Activated CD8-positive, alpha-beta memory T cell treated with anti-CD3 and anti-CD28 coated beads, Interleukin-2, amount 50 U/mL, for 24 hours (primary cell): ENCODE results near the gene ZFP3.
"Not testable (repeated sequence)": the region's sequence is repeated elsewhere in the genome, so short reads cannot be mapped to it uniquely, and the experiment has no call there.

Source experiments
- DNase-seq: peaks from one replicate; pipeline ENCODE4 v3.0.0-alpha.2; 2020; ENCODE audit errors: extremely low read depth

The ZFP3 gene

GRCh38 chr17:5124896-5125295 is 46.6 kb downstream of the ZFP3 start:
- DNase-seq = not testable (repeated sequence)

DNA sequence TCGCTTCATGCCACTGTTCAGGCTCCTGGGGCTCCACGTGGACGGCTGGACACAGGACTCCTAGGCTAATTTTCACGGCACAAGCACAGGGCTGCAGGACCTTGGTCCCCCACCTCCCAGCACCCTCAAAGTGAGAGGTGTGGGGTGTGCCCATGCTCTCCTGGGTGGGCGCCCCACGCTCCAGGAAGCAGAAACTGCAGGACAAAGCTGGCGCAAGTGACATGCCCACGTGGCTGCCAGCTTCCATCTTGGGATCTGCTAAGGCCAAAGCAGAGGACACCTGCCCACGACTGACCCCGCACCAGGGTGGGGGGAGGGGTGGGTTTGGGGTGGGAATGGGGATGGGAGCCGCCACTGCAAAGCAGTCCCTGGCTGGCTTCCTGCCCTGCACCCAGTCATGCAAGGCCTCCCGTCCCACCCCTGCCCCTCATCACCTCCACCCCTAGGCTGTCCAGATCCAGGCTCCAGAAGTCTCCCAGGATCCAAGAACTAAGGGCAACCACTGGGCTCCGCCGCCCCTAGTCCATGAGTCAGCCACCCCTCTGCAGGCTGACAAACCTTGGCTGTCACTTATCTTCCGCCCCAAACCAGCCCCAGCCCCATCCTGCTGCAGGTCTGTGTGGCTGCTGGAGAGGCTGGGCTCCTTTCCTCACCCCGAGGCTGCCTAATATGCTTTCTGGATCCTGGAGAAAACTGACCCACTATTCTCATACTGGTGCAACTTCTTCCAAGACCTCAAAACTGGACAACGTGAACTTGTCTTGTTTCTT is 48.6 kb downstream of the ZFP3 start:
- DNase-seq = no peak

GRCh38 chr17:5127910-5128309 is 49.6 kb downstream of the ZFP3 start:
- DNase-seq = no peak

GRCh38 chr17:5128387-5128786 is 50.1 kb downstream of the ZFP3 start:
- DNase-seq = not testable (repeated sequence)

GRCh38 chr17:5128905-5129535 is 50.8 kb downstream of the ZFP3 start:
- DNase-seq = no peak

DNA sequence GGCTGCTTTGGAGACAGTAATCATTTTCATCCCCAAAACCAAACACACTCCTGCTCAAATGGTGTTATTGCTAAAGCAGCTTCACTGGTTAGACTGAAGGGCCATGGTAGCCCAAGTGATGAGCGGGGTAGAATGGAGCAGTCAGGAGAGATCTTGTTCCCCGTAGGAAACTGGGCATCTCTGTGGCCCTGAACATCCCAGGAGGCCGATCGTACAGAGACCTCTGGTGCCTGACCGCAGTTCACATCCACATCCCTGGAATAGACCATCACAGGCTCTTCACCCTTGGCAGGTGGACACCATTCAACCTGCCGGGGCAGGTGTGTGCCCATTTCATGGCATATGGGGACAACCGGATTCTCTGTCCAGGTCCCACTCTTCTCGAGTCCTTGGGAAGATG is 51.5 kb downstream of the ZFP3 start:
- DNase-seq = not testable (repeated sequence)

- not testable (repeated sequence) for DNase-seq
Measured at GRCh38 chr17:5130261-5130660, 52.0 kb downstream of the ZFP3 start.

- not testable (repeated sequence) for DNase-seq
Measured at GRCh38 chr17:5130687-5131086, 52.4 kb downstream of the ZFP3 start.

GRCh38 chr17:5131146-5131715 is 53.0 kb downstream of the ZFP3 start:
- DNase-seq = no peak

DNA sequence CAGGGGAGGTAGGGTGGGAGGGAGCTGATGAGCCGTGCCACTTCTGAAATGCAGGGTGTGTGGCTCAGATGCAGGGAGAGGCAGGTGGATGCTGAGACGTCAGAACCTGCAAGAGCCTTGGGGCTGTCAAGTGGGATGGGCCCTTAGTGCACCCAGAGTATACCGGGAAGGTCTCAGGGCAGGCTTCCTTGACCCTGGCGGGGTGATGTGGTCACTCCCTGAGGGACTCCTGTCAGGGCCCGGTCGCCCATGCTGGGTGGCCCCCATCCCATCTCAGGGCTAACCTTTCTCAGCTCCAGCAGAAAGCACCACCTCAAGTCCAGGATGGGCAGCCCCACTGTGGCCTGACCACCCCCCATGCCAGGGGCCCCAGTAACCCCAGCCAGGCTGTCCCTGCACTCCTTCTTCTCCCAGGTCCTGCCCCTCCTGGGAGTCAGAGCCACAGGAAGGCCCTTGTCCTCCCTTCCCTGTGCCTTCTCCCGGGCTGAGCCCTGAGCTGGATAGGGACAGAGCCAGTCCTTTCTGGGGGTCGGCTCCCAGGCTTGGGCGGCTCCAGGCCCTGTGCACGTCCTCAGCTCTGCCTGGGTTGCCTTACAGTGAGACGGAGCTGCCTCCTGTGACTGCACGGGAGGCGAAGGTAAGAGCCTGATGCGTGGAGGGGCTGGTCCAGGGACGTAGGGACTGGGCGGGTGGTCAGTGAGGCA is 53.7 kb downstream of the ZFP3 start:
- not testable (repeated sequence) for DNase-seq

DNA sequence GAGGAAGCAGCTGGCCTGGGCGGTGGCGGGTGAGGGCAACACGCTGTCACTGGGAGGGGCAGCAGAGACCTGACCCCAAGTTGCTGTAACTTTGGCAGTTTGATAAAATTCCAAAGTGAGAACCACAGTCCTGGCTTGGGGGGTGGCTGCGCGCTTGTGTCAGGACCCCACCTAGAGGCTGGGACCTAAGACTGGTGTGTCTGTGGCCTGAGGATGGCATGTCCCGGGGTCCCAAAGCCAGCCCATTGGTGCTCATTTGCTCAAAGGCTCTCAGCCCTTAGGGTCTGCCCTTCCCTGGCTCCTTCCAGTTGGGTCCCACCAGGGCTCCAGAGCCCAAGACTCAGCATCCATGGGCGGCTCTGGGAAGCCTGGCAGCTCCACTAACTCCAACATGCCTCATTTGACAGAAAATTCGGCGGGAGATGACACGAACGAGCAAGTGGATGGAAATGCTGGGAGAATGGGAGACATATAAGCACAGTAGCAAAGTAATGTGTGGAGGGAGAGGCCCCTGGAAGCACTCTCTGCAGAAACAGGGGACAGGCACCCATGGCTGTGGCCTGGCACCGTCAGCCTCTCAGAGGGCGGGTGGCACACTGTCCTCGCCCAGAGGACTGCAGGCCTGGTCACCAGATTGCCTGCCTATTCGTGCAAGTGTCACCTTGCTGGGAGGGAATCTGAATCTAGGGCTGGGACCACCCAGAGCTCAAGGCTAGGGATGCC is 54.4 kb downstream of the ZFP3 start:
- DNase-seq = not testable (repeated sequence)

DNA sequence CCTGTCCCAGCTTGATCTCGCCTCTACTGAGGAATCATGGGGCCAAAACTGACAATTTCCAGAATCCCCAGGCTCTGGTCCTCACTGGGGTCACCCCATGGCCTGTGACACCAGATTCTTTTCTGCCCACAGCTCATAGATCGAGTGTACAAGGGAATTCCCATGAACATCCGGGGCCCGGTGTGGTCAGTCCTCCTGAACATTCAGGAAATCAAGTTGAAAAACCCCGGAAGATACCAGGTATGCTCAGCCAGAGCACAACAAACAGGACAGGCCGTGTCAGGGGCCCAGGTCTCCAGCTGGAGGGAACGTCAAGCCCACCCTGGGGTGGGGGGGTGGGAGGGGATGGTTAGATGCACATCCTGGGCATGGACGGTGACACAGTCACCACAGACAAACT is 55.0 kb downstream of the ZFP3 start:
- no peak for DNase-seq

DNA sequence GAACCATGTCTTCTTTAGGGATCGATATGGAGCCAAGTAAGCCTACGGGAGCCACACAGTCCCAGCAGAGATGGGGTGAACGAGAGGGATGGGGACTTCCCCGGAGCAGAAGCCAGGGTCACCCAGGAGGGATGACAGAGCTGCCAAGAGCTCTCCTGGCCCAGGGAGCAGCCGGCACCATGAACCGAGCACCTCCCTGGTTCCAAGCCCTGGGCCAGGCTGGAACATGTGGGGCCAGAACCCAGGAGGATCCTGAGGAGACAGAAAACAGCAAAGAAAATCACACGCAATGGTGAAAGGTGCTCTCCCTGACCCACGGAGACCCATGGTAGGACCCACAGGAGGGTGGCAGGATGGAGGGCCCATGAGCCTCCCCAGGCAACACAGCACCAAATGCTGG is 55.7 kb downstream of the ZFP3 start:
- not testable (repeated sequence) for DNase-seq

GRCh38 chr17:5134571-5134970 is 56.3 kb downstream of the ZFP3 start:
- not testable (repeated sequence) for DNase-seq

DNA sequence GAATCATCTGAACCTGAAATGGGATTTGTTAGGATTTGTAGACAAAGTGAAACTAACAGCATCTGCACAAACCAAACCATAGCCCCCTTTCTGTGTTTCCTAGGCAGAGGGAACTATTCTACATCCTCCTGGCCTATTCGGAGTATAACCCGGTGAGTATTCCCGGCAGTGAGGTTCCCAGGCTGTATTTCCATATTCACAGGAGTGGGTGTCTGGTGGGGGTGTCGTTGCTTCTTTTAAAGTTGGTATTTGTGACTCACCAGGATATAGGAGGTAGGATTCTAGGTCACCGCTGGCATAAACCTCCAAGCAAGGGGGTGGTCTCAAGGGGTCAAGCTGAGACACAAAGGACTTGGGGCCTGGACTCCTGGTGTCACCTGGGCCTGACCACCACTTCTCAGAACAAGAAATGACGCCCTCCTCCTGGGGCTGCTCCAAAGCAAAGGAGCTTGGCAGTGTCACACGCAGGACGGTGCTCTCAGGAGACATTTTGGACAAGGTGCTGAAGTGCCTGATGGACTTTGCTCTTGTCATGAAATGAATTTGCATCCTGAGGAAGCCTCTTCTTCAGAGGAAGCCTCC is 57.0 kb downstream of the ZFP3 start:
- not testable (repeated sequence) for DNase-seq

- no peak for DNase-seq
Measured at GRCh38 chr17:5135726-5136579, 57.7 kb downstream of the ZFP3 start.

DNA sequence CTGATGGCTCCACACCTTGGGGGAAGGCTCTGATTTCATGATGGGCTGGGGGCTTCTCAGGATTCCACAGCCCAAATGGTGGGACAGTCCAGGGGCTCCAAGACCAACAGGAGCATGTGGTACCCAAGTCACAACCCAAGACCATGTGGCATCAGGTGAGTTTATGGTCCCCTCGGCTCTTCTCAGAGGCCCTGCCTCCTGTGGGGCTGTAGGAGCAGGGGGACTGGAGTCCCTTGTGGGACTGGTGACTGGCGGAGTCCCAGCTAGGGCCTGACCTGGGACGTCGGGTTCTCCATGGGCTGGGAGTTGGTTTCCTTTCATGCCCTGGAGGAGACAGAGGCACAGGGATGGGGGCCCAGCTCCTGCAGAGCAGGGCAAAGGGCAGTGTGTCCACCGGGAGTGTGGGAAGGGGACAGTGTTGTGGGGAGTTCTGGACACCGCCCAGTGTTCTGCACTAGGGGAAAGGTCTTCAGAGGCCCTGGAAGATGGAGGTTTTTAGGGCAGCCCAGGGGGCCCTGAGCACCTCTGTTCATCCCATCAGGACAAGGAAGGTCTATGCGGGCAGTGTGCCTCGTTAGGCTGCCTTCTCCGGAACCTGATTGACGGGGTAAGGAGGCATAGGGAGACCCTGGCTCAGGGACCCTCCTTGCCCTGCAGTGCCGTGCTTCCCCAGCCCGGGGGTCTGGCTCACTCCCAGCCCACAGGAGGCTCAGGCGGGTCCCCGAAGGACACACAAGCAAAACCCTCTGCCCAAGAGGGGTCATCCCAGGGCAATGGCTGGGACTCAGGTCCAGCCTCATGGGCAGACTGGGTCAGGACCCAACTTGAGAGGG is 58.5 kb downstream of the ZFP3 start:
- DNase-seq = not testable (repeated sequence)

- DNase-seq = not testable (repeated sequence)
Measured at GRCh38 chr17:5137511-5138197, 59.4 kb downstream of the ZFP3 start.

- DNase-seq = not testable (repeated sequence)
Measured at GRCh38 chr17:5138198-5138544, 59.9 kb downstream of the ZFP3 start.
